HCT116 (cell line): ENCODE data around the gene RIC8B. TPM values are rescaled to one million over a fixed set of nuclear protein-coding genes. Genes with fewer than 3 reads are reported as not detected.

Experiments
- ATAC-seq: fragments of 200-7000 bp; cut with Tn5 transposase; 2 replicates; pipeline ENCODE4 v1.9.1; 2020; ENCODE audit warnings: mild to moderate bottlenecking, moderate library complexity
- BruUV-seq: library from RNA; stranded (reverse); fragments of 400-500 nt; replicated peaks from 2 replicates; lab custom pipeline; 2021; lab: Mats Ljungman, UMichigan
- CTCF ChIA-PET: fragments of 300-600 bp; sonication (Branson Sonifier 250); formaldehyde crosslinking; loops from one replicate; lab custom pipeline; 2021; ENCODE audit warnings: antibody characterized with exemption; lab: Charles Lee
- POLR2A ChIA-PET: fragments of 300-600, 350-600 bp; sonication (Branson Sonifier 250); formaldehyde crosslinking; loops from one replicate; lab custom pipeline; 2021; ENCODE audit warnings: antibody characterized with exemption; lab: Charles Lee
- RAD21 ChIA-PET, 2 experiments: fragments of 300-600 bp; sonication (Branson Sonifier 250); formaldehyde crosslinking; loops; one replicate each; lab custom pipeline; 2023; ENCODE audit warnings: low total read pairs in 2 of 2; ENCODE audit not compliant: uncharacterized antibody in 2 of 2, unreplicated experiment in 2 of 2, low non-redundant PET in 1 of 2; lab: Charles Lee
- DNase-seq: peaks from one replicate; pipeline ENCODE4 v3.0.0-alpha.2; 2010; ENCODE audit warnings: low read depth, low spot score
- H2AFZ ChIP-seq: fragments of 200-600 bp; shearing (Covaris generic), sonication (generic); 2 replicates; pipeline ENCODE4 v1.6.1; 2017; ENCODE audit warnings: low read depth, mixed run types, mixed read lengths, antibody characterized with exemption, low read length; ENCODE audit not compliant: poor library complexity, severe bottlenecking
- H3K27ac ChIP-seq: 2 replicates; pipeline ENCODE4 v1.5.1; 2012; ENCODE audit warnings: low read depth, low read length
- H3K27me3 ChIP-seq: fragments of 200-600 bp; sonication (generic); 2 replicates; pipeline ENCODE4 v1.6.1; 2016; ENCODE audit warnings: mixed run types, low read length, mixed read lengths; ENCODE audit not compliant: insufficient read depth
- H3K36me3 ChIP-seq, 2 experiments: fragments of 200-500 bp in 1 of 2; fragments of 200-600 bp in 1 of 2; sonication (Bioruptor generic) in 1 of 2; sonication (generic) in 1 of 2; 2 replicates each; pipeline versions ENCODE4 v1.5.1 to v1.6.1; 2014 to 2016; ENCODE audit warnings: low read length in 2 of 2, inconsistent platforms in 1 of 2, mixed read lengths in 1 of 2, mixed run types in 1 of 2; ENCODE audit not compliant: insufficient read depth in 2 of 2, control insufficient read depth in 1 of 2
- H3K4me1 ChIP-seq, 2 experiments: fragments of 200-600 bp in 1 of 2; sonication (generic) in 1 of 2; 2 replicates each; pipeline versions ENCODE4 v1.5.1 to v1.6.1; 2012 to 2017; ENCODE audit warnings: low read length in 2 of 2, inconsistent platforms in 1 of 2, mild to moderate bottlenecking in 1 of 2, mixed read lengths in 1 of 2, mixed run types in 1 of 2, moderate library complexity in 1 of 2; ENCODE audit not compliant: insufficient read depth in 2 of 2, control insufficient read depth in 1 of 2
- H3K4me2 ChIP-seq: fragments of 200-600 bp; sonication (generic); 2 replicates; pipeline ENCODE4 v1.6.1; 2017; ENCODE audit warnings: mixed run types, low read length, mixed read lengths
- H3K4me3 ChIP-seq, 2 experiments: fragments of 200-600 bp in 1 of 2; sonication (generic) in 1 of 2; replicated peaks in 1 of 2; 2 replicates each; pipeline ENCODE4 v1.5.1; 2011 to 2016; ENCODE audit warnings: low read length in 2 of 2, control low read depth in 1 of 2, low read depth in 1 of 2, mild to moderate bottlenecking in 1 of 2, mixed read lengths in 1 of 2, mixed run types in 1 of 2
- H3K79me2 ChIP-seq: fragments of 200-600 bp; sonication (generic); 2 replicates; pipeline ENCODE4 v1.6.1; 2017; ENCODE audit warnings: mild to moderate bottlenecking, mixed run types, low read length, moderate library complexity, mixed read lengths; ENCODE audit not compliant: insufficient read depth
- H3K9ac ChIP-seq: fragments of 200-600 bp; sonication (generic); 2 replicates; pipeline ENCODE4 v1.6.1; 2016; ENCODE audit warnings: low read length, mixed read lengths
- H3K9me2 ChIP-seq: fragments of 200-600 bp; sonication (generic), shearing (Covaris generic); 2 replicates; pipeline ENCODE4 v1.6.1; 2017; ENCODE audit warnings: mixed run types, mild to moderate bottlenecking, moderate library complexity; ENCODE audit not compliant: insufficient read depth
- H3K9me3 ChIP-seq, 2 experiments: fragments of 200-500 bp in 1 of 2; fragments of 200-600 bp in 1 of 2; sonication (Bioruptor generic) in 1 of 2; sonication (generic) in 1 of 2; 2 replicates each; pipeline ENCODE4 v1.6.1; 2014 to 2017; ENCODE audit warnings: low read length in 2 of 2, mixed read lengths in 2 of 2, inconsistent platforms in 1 of 2, low read depth in 1 of 2, mild to moderate bottlenecking in 1 of 2, mixed run types in 1 of 2, moderate library complexity in 1 of 2; ENCODE audit not compliant: control insufficient read depth in 1 of 2, insufficient read depth in 1 of 2
- H4K20me1 ChIP-seq: fragments of 200-600 bp; sonication (generic), shearing (Covaris generic); 2 replicates; pipeline ENCODE4 v1.6.1; 2017; ENCODE audit warnings: mixed run types, mild to moderate bottlenecking, moderate library complexity; ENCODE audit not compliant: insufficient read depth
- ATF3 ChIP-seq: IDR thresholded peaks from 2 replicates; pipeline ENCODE4 v1.6.1; 2012
- CEBPB ChIP-seq: IDR thresholded peaks from 2 replicates; pipeline ENCODE4 v1.6.1; 2012; ENCODE audit warnings: low read depth
- CTCF ChIP-seq, 3 experiments: fragments of 200-600 bp in 1 of 3; sonication (generic) in 1 of 3; IDR thresholded peaks in 2 of 3; conservative IDR thresholded peaks in 1 of 3; 2 replicates each; pipeline ENCODE4 v1.5.1; 2012 to 2017; ENCODE audit warnings: low read depth in 2 of 3, low read length in 2 of 3, antibody characterized with exemption in 1 of 3, borderline replicate concordance in 1 of 3, control low read depth in 1 of 3, mild to moderate bottlenecking in 1 of 3, mixed read lengths in 1 of 3, mixed run types in 1 of 3, moderate library complexity in 1 of 3; ENCODE audit not compliant: insufficient read depth in 1 of 3
- ELF1 ChIP-seq: IDR thresholded peaks from 2 replicates; pipeline ENCODE4 v1.6.1; 2012; ENCODE audit warnings: low read depth, borderline replicate concordance
- EZH2 ChIP-seq: fragments of 200-600 bp; sonication (generic); IDR thresholded peaks from 2 replicates; pipeline ENCODE4 v1.6.1; 2017; ENCODE audit warnings: antibody characterized with exemption, mixed run types
- FOSL1 ChIP-seq: IDR thresholded peaks from 2 replicates; pipeline ENCODE4 v1.6.1; 2012; ENCODE audit warnings: low read depth
- JUND ChIP-seq: IDR thresholded peaks from 2 replicates; pipeline ENCODE4 v1.6.1; 2012
- MAX ChIP-seq: IDR thresholded peaks from 2 replicates; pipeline ENCODE4 v1.6.1; 2012
- POLR2A ChIP-seq: IDR thresholded peaks from 2 replicates; pipeline ENCODE4 v1.7.0; 2011; ENCODE audit warnings: borderline replicate concordance; ENCODE audit not compliant: insufficient read depth, insufficient read length; ENCODE audit errors: extremely low read depth
- RAD21 ChIP-seq: IDR thresholded peaks from 2 replicates; pipeline ENCODE4 v1.6.1; 2012; ENCODE audit warnings: low read depth, mild to moderate bottlenecking
- SIN3A ChIP-seq: IDR thresholded peaks from 2 replicates; pipeline ENCODE4 v1.6.1; 2012; ENCODE audit warnings: low read depth
- SRF ChIP-seq: IDR thresholded peaks from 2 replicates; pipeline ENCODE4 v1.6.1; 2012; ENCODE audit warnings: low read depth
- TCF7L2 ChIP-seq: IDR thresholded peaks from 2 replicates; pipeline ENCODE4 v1.7.0; 2011; ENCODE audit warnings: borderline replicate concordance, inconsistent platforms; ENCODE audit not compliant: insufficient read depth, insufficient read length; ENCODE audit errors: extremely low read depth
- YY1 ChIP-seq: IDR thresholded peaks from 2 replicates; pipeline ENCODE4 v1.6.1; 2011; ENCODE audit warnings: low read length, low read depth, moderate library complexity, mild to moderate bottlenecking; ENCODE audit not compliant: insufficient replicate concordance; ENCODE audit errors: extremely low read depth
- ZBTB33 ChIP-seq: IDR thresholded peaks from 2 replicates; pipeline ENCODE4 v1.6.1; 2011; ENCODE audit warnings: mild to moderate bottlenecking, low read length, moderate library complexity; ENCODE audit not compliant: insufficient replicate concordance; ENCODE audit errors: extremely low read depth
- intact Hi-C: fragments of 100-400 bp; cut with micrococcal nuclease; formaldehyde crosslinking; loops from 2 replicates; pipeline ENCODE4 v1.10.0; 2022
- total RNA-seq: library from RNA; stranded (reverse); gene quantifications from one replicate; pipeline ENCODE4 v1.2.1, GENCODE V29; 2021; ENCODE audit not compliant: unreplicated experiment

Gene RIC8B
- total RNA-seq, 1 experiment from 2014 or later: 16.7 TPM

GRCh38 chr12:106888348-106888970 lies 114.0 kb downstream of the RIC8B start:
- H3K9me2 ChIP-seq: no peaks in the 10 kb centered on the region
- no peaks in the 10 kb centered on the region for H3K27me3 ChIP-seq
- no peaks in the 10 kb centered on the region for H4K20me1 ChIP-seq
- H3K27ac ChIP-seq: no peak overlapping the region
- TF ChIP-seq TCF7L2 (no peak), SIN3A (no peak), CEBPB (no peak), POLR2A (no peak), RAD21 (no peak), JUND (no peak), FOSL1 (no peak), EZH2 (no peak), MAX (no peak), ELF1 (no peak), SRF (no peak), ZBTB33 (no peak), CTCF (IDR thresholded peaks at IDR 0.05 in 2 of 3, conservative IDR thresholded peaks at IDR 0.05 in 1 of 3; ENCODE audit: borderline replicate concordance in 1 of 3, insufficient read depth in 1 of 3, low read depth in 2 of 3, low read length in 2 of 3) (no peak), YY1 (no peak), ATF3 (no peak)
- TF ChIP-seq, all 23 proteins: peak for 0
- RAD21 ChIA-PET: interaction anchor here in 1 of 2 experiments (0.6 kb wide), 1 partner anchor 29 kb away, joined by 4 read pairs; no protein-coding TSS in a partner anchor
- Histone ChIP-seq H3K9ac (no peak overlapping the region), H3K79me2 (no peaks in the 10 kb centered on the region), H3K36me3 (0 out of 4 replicates have a peak, but pooled peaks cover 0 to 2% of the 10 kb centered on the region in 2 experiments), H2AFZ (no peak overlapping the region), H3K4me2 (no peak overlapping the region), H3K9me3 (no peaks in the 10 kb centered on the region), H3K4me1 (no peaks in the 10 kb centered on the region), H3K4me3 (no peak overlapping the region)
- DNase-seq: no peak
- CTCF ChIA-PET: no interaction called here
- no peak for ATAC-seq
- POLR2A ChIA-PET: no interaction called here
- intact Hi-C loops: no loop called here
- BruUV-seq: no TSS peak
